Measurements from ENCODE around the gene SHBG.

The SHBG gene

GRCh38 chr17:7647018-7647417, 17.1 kb downstream of the SHBG start:
- Histone ChIP-seq H3K27me3 (replicated peaks; ENCODE audit: control insufficient read depth, insufficient read depth, low read length) (peaks cover 3% of the 10 kb centered on the region; the same call in 1 of the 2 replicates), H3K36me3 (ENCODE audit: control insufficient read depth, insufficient read depth, low read length) (no peaks in the 10 kb centered on the region), H3K4me3 (replicated peaks; ENCODE audit: low read depth, low read length) (no peak overlapping the region)
- no peak for DNase-seq (ENCODE audit: extremely low read depth, insufficient read length)
- TF ChIP-seq CTCF (IDR thresholded peaks at IDR 0.05; ENCODE audit: insufficient read depth, low read length, poor library complexity, severe bottlenecking), result no peak

- peak; percentile 63 for DNase-seq (ENCODE audit: extremely low read depth, insufficient read length)
- Histone ChIP-seq H3K4me3 (replicated peaks; ENCODE audit: low read depth, low read length) (peak within 1 kb of the TSS; percentile 37), H3K27me3 (replicated peaks; ENCODE audit: control insufficient read depth, insufficient read depth, low read length) (peaks cover 3% of the 10 kb centered on the region; the same call in 1 of the 2 replicates), H3K36me3 (ENCODE audit: control insufficient read depth, insufficient read depth, low read length) (no peaks in the 10 kb centered on the region)
- TF ChIP-seq CTCF (IDR thresholded peaks at IDR 0.05; ENCODE audit: insufficient read depth, low read length, poor library complexity, severe bottlenecking), result no peak
Measured at GRCh38 chr17:7650509-7651096, 20.7 kb downstream of the SHBG start, which contains the start of gene ATP1B2. Gene ATP1B2 (plus strand): TSS chr17:7650926. CDS start chr17:7651519, 593 bp downstream.

GRCh38 chr17:7651097-7651664, 21.2 kb downstream of the SHBG start:
- Histone ChIP-seq H3K36me3 (ENCODE audit: control insufficient read depth, insufficient read depth, low read length) (no peaks in the 10 kb centered on the region), H3K4me3 (replicated peaks; ENCODE audit: low read depth, low read length) (peak overlapping the region; percentile 37), H3K27me3 (replicated peaks; ENCODE audit: control insufficient read depth, insufficient read depth, low read length) (peaks cover 3% of the 10 kb centered on the region; the same call in 1 of the 2 replicates)
- no peak for TF ChIP-seq CTCF (IDR thresholded peaks at IDR 0.05; ENCODE audit: insufficient read depth, low read length, poor library complexity, severe bottlenecking)
- DNase-seq (ENCODE audit: extremely low read depth, insufficient read length), result no peak

GRCh38 chr17:7651665-7652387, 21.9 kb downstream of the SHBG start:
- peaks cover 3% of the 10 kb centered on the region; the same call in 1 of the 2 replicates for H3K27me3 ChIP-seq (replicated peaks; ENCODE audit: control insufficient read depth, insufficient read depth, low read length)
- no peaks in the 10 kb centered on the region for H3K36me3 ChIP-seq (ENCODE audit: control insufficient read depth, insufficient read depth, low read length)
- H3K4me3 ChIP-seq (replicated peaks; ENCODE audit: low read depth, low read length), result no peak overlapping the region; the same call in 1 of the 2 replicates
- DNase-seq (ENCODE audit: extremely low read depth, insufficient read length), result no peak
- TF ChIP-seq CTCF (IDR thresholded peaks at IDR 0.05; ENCODE audit: insufficient read depth, low read length, poor library complexity, severe bottlenecking), result no peak

GRCh38 chr17:7652388-7653356, 22.7 kb downstream of the SHBG start:
- TF ChIP-seq CTCF (IDR thresholded peaks at IDR 0.05; ENCODE audit: insufficient read depth, low read length, poor library complexity, severe bottlenecking), result no peak
- Histone ChIP-seq H3K36me3 (ENCODE audit: control insufficient read depth, insufficient read depth, low read length) (no peaks in the 10 kb centered on the region), H3K27me3 (replicated peaks; ENCODE audit: control insufficient read depth, insufficient read depth, low read length) (peaks cover 3% of the 10 kb centered on the region; the same call in 1 of the 2 replicates), H3K4me3 (replicated peaks; ENCODE audit: low read depth, low read length) (no peak overlapping the region)
- DNase-seq (ENCODE audit: extremely low read depth, insufficient read length), result no peak
